ENCODE results near the gene NIPSNAP2.

DNA sequence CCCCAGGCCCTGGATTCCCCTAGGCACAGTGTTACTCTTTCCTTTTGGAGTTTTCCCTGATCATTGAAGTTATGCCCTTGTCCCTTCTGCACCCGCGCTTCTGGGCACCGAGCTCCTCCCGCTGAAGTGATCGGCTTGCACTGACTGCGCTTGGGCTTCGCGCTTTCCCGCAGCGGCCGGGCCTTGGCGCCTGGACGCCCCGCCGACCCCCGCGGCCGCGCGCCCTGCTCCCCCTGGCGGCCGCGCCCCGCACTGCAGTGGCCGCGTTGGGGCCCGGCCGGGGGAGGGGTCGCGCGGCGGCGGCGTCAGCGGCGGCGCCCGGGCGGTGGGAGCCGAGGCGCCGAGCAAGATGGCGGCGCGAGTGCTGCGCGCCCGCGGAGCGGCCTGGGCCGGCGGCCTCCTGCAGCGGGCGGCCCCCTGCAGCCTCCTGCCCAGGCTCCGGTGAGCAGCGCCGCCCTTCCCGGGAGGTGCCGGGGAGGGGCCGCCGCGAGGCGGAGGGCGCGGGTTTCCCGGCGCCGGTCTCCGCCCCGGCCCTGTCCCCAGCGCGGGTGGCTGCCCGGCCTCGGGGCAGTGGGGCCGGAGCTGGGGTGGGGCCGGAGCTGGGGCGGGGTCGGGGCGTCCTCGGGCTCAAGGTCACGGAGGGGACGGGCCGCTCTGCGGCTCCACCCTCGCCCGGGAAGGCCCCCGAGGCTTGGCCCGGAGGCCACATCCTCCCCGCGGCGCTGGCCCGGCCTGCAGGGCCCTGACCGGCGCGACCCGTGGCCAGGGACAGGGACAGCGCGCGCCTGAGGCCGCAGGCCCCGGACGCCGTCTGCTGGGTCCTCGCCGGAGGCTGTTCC is at the start of gene NIPSNAP2:
- TF ChIP-seq, protein P1, sequence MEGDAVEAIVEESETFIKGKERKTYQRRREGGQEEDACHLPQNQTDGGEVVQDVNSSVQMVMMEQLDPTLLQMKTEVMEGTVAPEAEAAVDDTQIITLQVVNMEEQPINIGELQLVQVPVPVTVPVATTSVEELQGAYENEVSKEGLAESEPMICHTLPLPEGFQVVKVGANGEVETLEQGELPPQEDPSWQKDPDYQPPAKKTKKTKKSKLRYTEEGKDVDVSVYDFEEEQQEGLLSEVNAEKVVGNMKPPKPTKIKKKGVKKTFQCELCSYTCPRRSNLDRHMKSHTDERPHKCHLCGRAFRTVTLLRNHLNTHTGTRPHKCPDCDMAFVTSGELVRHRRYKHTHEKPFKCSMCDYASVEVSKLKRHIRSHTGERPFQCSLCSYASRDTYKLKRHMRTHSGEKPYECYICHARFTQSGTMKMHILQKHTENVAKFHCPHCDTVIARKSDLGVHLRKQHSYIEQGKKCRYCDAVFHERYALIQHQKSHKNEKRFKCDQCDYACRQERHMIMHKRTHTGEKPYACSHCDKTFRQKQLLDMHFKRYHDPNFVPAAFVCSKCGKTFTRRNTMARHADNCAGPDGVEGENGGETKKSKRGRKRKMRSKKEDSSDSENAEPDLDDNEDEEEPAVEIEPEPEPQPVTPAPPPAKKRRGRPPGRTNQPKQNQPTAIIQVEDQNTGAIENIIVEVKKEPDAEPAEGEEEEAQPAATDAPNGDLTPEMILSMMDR (conservative IDR thresholded peaks at IDR 0.05; ENCODE audit: low read depth, low read length), result no peak; the same call in 1 of the 2 replicates
- TF ChIP-seq EZH2 (IDR thresholded peaks at IDR 0.05; ENCODE audit: borderline replicate concordance, low read depth, low read length, poor library complexity, severe bottlenecking), result no peak

Data from A673 (cell line).